GM19372 (cell line): ENCODE results near the gene KCNH1.
"Not testable (repeated sequence)": the region's sequence is repeated elsewhere in the genome, so short reads cannot be mapped to it uniquely, and the experiment has no call there.

Experiments
- ATAC-seq: cut with Tn5 transposase; IDR thresholded peaks from one replicate; pipeline ENCODE4 v1.9.1; 2021; ENCODE audit warnings: mild to moderate bottlenecking, low read depth, moderate library complexity; ENCODE audit not compliant: unreplicated experiment

KCNH1 gene

GRCh38 chr1:211014275-211014674 lies 119.7 kb downstream of the KCNH1 start:
- ATAC-seq: no peak

GRCh38 chr1:211013346-211014240 lies 120.4 kb downstream of the KCNH1 start:
- ATAC-seq: no peak

- not testable (repeated sequence) for ATAC-seq
Observed at GRCh38 chr1:211011128-211011527, 122.8 kb downstream of the KCNH1 start.

- no peak for ATAC-seq
Observed at GRCh38 chr1:211009944-211010343, 124.0 kb downstream of the KCNH1 start.

- ATAC-seq: no peak
Observed at GRCh38 chr1:211007830-211008229, 126.1 kb downstream of the KCNH1 start.

- ATAC-seq: not testable (repeated sequence)
Observed at GRCh38 chr1:210995931-210996330, 138.0 kb downstream of the KCNH1 start.

- no peak for ATAC-seq
Observed at GRCh38 chr1:210992837-210993236, 141.1 kb downstream of the KCNH1 start.

GRCh38 chr1:210989905-210990304 lies 144.0 kb downstream of the KCNH1 start:
- no peak for ATAC-seq

GRCh38 chr1:210981490-210981889 lies 152.5 kb downstream of the KCNH1 start:
- no peak for ATAC-seq

- no peak for ATAC-seq
Observed at GRCh38 chr1:210980082-210980481, 153.9 kb downstream of the KCNH1 start.

GRCh38 chr1:210978974-210979354 lies 155.0 kb downstream of the KCNH1 start:
- ATAC-seq: no peak

GRCh38 chr1:210978316-210978973 lies 155.5 kb downstream of the KCNH1 start:
- no peak for ATAC-seq

- ATAC-seq: no peak
Observed at GRCh38 chr1:210951279-210951678, 182.7 kb downstream of the KCNH1 start.

- ATAC-seq: peak; percentile 72
Observed at GRCh38 chr1:210949940-210950546, 183.9 kb downstream of the KCNH1 start.

- no peak for ATAC-seq
Observed at GRCh38 chr1:210949489-210949888, 184.5 kb downstream of the KCNH1 start.

- no peak for ATAC-seq
Observed at GRCh38 chr1:210949039-210949438, 184.9 kb downstream of the KCNH1 start.

- no peak for ATAC-seq
Observed at GRCh38 chr1:210944252-210944651, 189.7 kb downstream of the KCNH1 start.

GRCh38 chr1:210942513-210942912 lies 191.4 kb downstream of the KCNH1 start:
- ATAC-seq: no peak

GRCh38 chr1:210940081-210940617 lies 193.8 kb downstream of the KCNH1 start:
- no peak for ATAC-seq

- no peak for ATAC-seq
Observed at GRCh38 chr1:210938416-210938925, 195.5 kb downstream of the KCNH1 start.

GRCh38 chr1:210937846-210938245 lies 196.1 kb downstream of the KCNH1 start:
- ATAC-seq: no peak
